Measurements from ENCODE around the gene WFIKKN2.

WFIKKN2 gene

DNA sequence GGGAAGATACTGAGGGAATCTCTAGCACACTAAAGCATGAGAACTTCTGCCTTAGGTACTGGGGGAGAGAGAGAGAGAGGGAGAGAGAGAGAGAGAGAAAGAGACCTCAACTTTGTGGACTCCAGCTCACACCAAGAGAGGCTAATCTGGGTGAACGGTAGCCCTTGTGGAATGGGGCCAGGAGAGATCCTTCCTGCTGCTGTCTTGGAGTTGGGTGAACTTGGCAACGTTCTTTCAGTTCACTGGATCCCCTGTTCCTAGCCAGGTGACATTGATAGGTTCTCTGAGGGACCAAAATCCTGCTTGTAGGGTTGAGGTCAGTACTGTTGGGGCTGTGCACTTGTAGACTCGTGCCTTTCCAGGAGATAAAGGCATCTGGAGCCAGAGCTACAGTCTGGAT is 26.5 kb upstream of the WFIKKN2 start:
- DNase-seq (ENCODE audit: low read depth in 2 of 2), result no peak

DNA sequence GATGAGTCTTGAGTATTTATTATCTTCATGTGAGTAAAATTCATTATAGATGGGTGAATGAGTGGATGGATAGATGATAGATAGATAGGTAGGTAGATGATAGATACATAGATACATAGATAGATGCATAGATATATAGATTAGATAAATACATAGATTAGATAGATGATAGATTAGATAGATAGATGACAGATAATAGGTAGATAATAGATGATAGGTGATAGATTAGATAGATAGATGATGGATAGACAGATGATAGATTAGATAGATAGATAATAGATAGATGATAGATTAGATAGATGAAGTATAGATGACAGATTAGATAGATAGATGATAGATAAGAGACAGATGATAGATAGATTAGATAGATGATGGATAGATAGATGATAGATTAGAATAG is 21.8 kb upstream of the WFIKKN2 start:
- no peak for DNase-seq (ENCODE audit: low read depth in 2 of 2)

DNA sequence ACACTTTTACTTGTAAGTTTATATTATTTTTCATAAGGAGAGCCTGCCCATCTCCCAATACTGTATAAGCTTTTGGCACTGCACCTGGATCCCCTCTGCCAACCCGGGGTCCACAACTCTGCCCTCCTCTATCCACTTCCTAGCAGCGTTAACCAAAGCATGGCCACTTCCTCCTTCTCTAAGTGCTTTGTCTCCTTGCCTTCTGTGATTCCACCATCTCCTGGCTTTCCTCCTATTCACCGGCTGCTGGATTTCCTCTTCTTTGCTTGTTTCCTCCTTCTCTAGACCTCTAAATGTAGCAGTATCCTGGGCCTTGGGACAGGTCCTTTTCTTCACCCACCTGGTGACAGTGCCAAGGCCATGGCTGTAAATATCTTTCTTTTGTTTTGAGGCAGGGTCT is 20.0 kb upstream of the WFIKKN2 start:
- DNase-seq (ENCODE audit: low read depth in 2 of 2), result no peak

GRCh38 chr17:50816271-50816670 is 19.1 kb upstream of the WFIKKN2 start:
- DNase-seq (ENCODE audit: low read depth in 2 of 2), result no peak

GRCh38 chr17:50816771-50817751 is 18.3 kb upstream of the WFIKKN2 start:
- DNase-seq (ENCODE audit: low read depth in 2 of 2), result peak in 1 of 2 donors; percentile 19

DNA sequence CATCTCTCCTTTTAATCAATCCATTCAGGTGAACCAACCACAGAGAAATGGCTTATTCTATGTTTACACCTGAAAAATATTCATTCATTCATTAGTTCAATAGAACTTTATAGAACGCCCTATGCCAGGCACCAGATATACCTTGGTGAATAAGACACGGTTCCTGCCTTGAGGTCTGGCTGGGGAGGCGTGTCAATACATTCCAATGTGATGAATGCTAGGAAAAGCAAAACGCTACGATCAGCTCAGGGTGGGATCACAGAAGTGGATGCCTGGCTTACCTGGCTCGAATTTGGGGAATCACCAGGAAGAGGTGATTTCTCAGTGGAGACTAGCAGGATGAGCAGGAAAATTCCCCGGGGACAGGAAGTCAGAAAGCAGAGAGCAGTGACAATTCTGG is 17.5 kb upstream of the WFIKKN2 start:
- no peak for DNase-seq (ENCODE audit: low read depth in 2 of 2)

- no peak for DNase-seq (ENCODE audit: low read depth in 2 of 2)
Measured at GRCh38 chr17:50818261-50818660, 17.1 kb upstream of the WFIKKN2 start.

DNA sequence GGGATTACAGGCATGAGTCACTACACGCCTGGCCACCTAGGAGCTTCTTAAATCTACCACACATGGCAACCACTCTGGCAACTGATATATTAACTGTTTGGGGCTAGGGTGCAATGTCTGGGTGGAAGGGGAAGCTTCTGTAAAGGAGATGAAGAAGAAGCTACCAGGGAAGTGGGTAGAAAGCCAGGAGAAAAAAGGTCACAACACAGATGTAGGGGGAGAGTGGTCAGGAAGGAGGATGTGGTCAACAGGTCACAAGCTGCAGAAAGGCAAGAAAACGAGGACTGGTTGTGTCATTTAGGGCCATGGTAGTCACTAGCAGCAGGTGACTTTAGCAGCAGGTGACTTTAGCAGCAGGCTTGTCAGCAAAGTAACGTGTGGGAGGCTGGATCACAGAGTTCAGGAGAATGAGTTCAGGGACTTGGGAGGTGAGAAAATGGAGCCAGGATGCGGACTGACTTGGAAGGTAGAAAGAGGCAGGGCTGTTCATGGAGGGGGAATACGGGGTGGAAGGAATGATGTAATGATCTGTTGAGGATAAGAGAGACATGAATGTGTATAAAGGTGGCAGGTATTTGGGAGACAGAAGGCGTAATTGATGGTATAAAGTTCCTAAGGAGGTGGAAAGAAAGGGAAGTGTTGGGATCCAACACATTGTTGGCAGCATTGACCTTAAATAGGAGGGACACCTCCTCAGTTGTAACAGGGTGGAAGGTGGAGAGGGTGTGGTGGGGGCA is 16.3 kb upstream of the WFIKKN2 start:
- DNase-seq (ENCODE audit: low read depth in 2 of 2), result no peak

- DNase-seq (ENCODE audit: low read depth in 2 of 2), result no peak
Measured at GRCh38 chr17:50820651-50821050, 14.7 kb upstream of the WFIKKN2 start.

DNA sequence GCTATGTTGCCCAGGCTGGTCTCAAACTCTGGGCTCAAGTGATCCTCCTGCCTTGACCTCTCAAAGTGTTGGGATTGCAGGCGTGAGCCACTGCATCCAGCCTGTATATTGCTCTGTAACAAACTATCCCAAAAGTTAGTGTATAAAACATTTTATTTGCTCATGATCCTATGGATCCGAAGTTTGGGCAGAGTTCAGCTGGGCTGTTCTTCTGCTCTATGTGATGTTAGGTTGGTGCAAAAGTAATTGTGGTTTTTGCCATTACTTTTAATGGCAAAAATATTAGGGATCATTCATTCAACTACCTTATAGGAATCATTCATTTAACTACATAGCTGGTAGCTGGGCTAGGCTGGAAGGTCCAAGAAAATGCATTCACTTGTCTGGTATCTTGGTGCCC is 12.8 kb upstream of the WFIKKN2 start:
- DNase-seq (ENCODE audit: low read depth in 2 of 2), result no peak

DNA sequence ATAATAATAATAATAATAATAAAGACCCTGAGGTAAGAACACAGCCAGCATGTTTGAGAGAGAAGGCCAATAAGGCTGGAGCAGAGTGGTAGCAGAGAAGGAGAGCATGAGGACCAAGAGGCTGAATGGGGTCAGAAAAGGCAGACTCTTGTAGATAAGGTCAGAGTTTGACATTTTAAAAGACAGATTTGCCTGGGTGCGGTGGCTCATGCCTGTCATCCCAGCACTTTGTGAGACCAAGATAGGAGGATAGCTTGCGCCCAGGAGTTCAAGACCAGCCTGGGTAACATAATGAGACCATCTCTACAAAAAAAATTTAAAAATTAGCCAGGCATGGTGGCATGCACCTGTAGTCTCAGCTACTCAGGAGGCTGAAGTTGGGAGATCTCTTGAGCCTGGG is 11.0 kb upstream of the WFIKKN2 start:
- DNase-seq (ENCODE audit: low read depth in 2 of 2), result no peak

DNA sequence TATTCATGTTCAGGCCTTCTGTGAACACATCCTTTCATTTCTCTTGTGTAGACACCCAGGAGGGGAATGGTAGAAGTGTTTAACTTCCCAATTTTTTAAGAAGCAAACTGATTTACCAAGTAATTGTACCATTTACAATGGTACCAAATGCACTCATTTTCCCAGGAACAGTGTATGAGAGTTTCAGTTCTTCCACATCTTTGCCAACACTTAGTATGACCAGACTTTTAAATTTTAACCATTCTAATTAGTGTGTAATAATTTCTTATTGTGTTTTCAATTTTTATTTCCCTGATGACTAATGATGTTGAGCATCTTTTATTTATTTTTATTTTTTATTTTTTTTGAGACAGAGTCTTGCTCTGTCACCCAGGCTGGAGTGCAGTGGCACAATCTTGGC is 10.2 kb upstream of the WFIKKN2 start:
- no peak for DNase-seq (ENCODE audit: low read depth in 2 of 2)

DNA sequence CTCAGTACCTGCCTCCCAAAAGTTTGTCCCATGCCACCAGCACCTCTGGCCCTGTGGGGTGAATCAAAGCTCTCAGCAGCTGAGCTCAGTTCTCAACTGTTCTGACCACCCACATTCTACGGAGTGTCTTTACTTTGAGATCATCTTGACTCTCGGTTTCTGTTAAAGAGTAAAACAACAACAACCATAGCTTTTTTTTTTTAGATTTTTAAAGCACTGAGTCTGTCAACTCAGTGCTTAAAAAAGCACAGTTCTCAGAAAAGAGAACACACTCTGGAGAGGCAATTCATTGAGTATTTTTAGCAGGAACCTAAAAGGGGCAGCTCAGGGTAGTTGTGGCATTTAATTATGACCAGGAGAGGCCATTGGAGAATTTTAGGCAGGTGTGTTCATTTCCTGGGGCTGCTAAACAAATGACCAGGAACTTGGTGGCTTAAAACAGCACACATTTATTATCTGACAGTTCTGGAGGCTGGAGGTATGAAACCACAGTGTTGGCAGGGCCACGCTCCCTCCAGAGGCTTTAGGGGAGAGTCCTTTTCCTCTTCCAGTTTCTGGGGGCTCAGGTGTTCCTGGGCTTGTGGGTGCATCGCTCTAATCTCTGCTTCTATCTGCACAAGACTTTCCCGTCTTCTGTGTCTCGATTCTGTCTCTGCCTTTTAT is 6.7 kb upstream of the WFIKKN2 start:
- no peak for DNase-seq (ENCODE audit: low read depth in 2 of 2)

GRCh38 chr17:50829332-50829731 is 6.1 kb upstream of the WFIKKN2 start:
- no peak for DNase-seq (ENCODE audit: low read depth in 2 of 2)

- no peak for DNase-seq (ENCODE audit: low read depth in 2 of 2)
Measured at GRCh38 chr17:50830352-50830751, 5.0 kb upstream of the WFIKKN2 start.

DNA sequence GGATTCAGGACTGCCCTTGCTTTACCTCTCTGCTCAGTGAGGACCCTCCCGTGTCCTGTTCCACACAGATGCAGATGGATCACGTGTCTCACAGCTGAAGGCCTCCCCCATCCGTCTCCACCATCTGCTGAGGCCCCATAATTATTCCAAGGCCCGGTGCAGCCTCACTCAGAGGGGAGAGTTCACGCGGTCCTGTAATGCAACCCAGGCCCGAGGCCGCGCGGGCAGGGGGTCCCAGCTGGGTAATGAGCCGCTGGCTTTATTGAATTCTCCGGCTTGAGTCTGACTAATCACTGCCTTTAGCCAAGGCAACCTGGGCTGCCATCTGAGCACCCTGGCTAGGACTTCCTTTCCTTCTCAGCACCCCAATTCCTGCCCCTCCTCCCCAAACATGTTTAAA is 4.4 kb upstream of the WFIKKN2 start:
- DNase-seq (ENCODE audit: low read depth in 2 of 2), result no peak

DNA sequence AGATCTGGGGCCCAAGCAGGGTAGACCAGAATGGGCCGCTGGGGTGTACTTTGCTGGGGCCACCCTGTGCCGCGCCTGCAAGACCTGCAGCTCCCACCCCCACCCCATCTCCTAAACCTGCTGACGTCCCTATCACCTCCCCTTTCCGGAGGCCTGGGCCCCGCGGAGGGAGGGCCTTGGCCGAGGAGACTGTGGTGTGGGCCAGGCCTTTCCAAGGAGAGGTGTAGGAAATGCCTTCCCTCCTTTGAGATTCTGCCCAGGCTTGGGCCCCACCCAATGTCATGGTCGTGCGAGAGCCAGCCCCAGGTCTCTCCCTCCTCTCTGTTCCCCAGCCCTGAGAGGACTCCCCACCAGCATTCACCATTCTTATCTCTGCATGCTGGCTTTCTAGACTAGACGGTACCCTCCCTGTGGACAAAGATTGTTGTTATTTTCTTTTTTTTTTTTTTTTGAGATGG is 3.9 kb upstream of the WFIKKN2 start:
- DNase-seq (ENCODE audit: low read depth in 2 of 2), result no peak

- no peak for DNase-seq (ENCODE audit: low read depth in 2 of 2)
Measured at GRCh38 chr17:50832267-50832863, 3.0 kb upstream of the WFIKKN2 start.

GRCh38 chr17:50832864-50833381 is 2.5 kb upstream of the WFIKKN2 start:
- no peak for DNase-seq (ENCODE audit: low read depth in 2 of 2)

- DNase-seq (ENCODE audit: low read depth in 2 of 2), result no peak
Measured at GRCh38 chr17:50833510-50834428, 1.6 kb upstream of the WFIKKN2 start.

Measured in activated CD8-positive, alpha-beta memory T cell treated with anti-CD3 and anti-CD28 coated beads for 4 hours (primary cell).